HG03108 (cell line): Measurements from ENCODE around the gene DDX17.
"Not testable (repeated sequence)": the region's sequence is repeated elsewhere in the genome, so short reads cannot be mapped to it uniquely, and the experiment has no call there.

Experiments
- ATAC-seq: cut with Tn5 transposase; IDR thresholded peaks from one replicate; pipeline ENCODE4 v1.9.1; 2021; ENCODE audit warnings: moderate library complexity; ENCODE audit not compliant: unreplicated experiment

Gene DDX17

GRCh38 chr22:38494498-38494897, 11.6 kb downstream of the DDX17 start:
- ATAC-seq = no peak

- no peak for ATAC-seq
Measured at GRCh38 chr22:38491707-38492348, 14.3 kb downstream of the DDX17 start.

GRCh38 chr22:38490915-38491314, 15.2 kb downstream of the DDX17 start:
- no peak for ATAC-seq

- no peak for ATAC-seq
Measured at GRCh38 chr22:38490475-38490874, 15.6 kb downstream of the DDX17 start.

DNA sequence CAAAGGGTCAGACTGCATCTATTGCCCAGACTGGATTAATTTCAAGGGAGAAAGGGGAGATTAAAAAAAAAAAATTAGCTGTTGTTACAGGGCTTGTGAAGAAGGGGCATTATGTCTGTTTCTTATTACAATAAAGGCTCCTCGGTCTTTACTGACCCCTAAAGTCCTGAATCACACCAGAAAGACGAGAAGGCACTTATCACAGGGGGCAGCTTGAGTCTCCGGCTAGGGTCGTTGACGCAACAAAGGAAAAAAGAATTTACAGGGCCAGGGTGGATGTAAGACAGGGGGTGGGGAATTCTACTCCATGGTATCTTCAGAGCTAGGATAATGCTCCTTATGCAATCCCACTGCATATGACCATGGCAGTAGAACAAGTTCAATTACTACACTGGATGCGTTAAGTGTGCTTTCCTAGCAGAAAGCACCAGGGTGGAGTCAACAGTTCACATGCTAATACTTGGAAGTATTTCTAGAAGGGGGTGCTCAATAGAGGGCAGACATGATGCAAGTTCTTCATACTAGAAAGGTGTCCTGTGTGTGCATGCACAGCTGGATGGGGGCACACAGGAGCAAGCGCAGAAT, 16.5 kb downstream of the DDX17 start:
- no peak for ATAC-seq

GRCh38 chr22:38489142-38489541, 17.0 kb downstream of the DDX17 start:
- ATAC-seq = no peak

DNA sequence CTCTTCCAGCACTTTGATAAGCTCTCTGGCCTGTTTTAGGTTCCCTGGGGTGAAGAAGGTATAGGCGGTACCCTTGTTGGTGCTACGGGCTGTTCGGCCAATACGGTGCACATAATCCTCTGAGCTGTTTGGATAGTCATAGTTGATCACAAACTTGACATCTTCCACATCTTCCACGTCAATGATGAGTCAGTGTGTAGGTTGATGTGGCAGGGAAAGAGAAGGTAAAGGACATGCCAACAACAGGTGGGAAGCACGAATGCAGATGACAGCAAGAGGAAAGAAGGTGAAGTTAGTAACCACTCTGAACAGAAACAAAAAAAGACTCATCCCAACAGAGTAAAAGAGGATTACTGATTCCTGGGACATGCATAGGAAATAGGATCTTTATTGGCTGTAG, 18.2 kb downstream of the DDX17 start:
- no peak for ATAC-seq

GRCh38 chr22:38485783-38486182, 20.3 kb downstream of the DDX17 start:
- ATAC-seq = no peak

GRCh38 chr22:38484244-38484643, 21.9 kb downstream of the DDX17 start:
- ATAC-seq = no peak

- ATAC-seq = no peak
Measured at GRCh38 chr22:38482662-38483308, 23.3 kb downstream of the DDX17 start.

GRCh38 chr22:38481871-38482332, 24.2 kb downstream of the DDX17 start:
- no peak for ATAC-seq

DNA sequence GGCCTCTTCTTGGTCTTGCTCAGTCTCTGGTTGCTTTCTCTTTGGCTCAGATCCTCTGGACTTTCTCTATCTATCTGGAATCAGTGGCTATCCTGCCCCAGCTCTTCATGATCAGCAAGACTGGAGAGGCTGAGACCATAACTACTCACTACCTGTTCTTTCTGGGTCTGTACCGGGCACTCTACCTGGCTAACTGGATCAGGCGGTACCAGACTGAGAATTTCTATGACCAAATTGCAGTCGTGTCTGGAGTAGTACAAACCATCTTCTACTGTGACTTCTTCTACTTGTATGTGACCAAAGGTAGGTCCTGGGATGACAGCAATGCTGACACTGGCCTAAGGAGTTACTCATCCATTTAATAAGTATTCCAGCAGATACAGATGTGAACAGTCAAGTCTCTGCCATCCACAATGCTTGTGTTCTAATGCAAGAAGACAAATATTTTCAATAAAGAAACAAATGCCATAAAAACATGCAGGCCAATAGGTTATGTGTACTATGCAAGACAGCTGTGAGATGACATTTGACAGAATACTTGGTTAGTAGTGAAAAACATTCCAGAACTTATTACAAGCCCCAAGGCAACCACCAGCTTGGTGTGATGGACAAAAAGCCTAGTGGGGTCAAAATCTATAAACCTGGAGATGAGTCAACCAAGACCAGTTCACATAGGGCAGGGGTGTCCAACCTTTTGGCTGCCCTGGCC, 24.8 kb downstream of the DDX17 start:
- no peak for ATAC-seq

DNA sequence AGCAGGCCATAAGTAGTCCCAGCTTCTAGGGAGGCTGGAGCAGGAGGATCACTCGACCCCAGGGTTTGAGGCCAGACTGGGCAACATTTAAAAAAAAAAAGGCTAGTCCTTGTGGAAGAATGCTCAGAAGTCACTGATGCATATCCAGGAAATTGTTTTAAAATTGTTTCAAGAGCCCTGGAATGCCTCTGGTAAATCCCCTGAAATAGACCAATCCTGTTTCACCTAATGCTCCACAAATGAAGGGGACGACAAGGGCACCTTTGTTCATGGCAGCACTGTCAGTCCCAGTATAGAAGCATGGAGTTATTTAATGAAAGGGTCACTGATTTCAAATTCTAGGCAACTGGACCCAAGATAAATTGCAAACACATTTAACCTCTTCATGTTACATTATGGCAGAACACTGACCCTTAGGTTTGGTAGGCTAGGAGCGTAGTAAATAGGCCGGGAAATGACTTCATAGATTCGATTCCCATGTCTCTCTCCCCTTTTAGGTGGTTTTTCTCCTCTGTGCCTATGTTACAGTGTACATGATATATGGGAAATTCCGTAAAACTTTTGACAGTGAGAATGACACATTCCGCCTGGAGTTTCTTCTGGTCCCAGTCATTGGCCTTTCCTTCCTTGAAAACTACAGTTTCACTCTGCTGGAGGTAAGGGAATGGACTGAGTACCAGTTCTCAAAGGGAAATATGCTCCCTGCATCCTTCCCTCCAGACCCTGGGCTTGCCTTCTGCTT, 26.8 kb downstream of the DDX17 start:
- ATAC-seq = no peak

GRCh38 chr22:38477585-38477984, 28.5 kb downstream of the DDX17 start:
- ATAC-seq = no peak

- ATAC-seq = no peak
Measured at GRCh38 chr22:38474003-38474607, 32.0 kb downstream of the DDX17 start.

- ATAC-seq = no peak
Measured at GRCh38 chr22:38471237-38471636, 34.9 kb downstream of the DDX17 start.

- ATAC-seq = not testable (repeated sequence)
Measured at GRCh38 chr22:38470179-38470578, 35.9 kb downstream of the DDX17 start.

- ATAC-seq = no peak
Measured at GRCh38 chr22:38469306-38469781, 36.8 kb downstream of the DDX17 start.

DNA sequence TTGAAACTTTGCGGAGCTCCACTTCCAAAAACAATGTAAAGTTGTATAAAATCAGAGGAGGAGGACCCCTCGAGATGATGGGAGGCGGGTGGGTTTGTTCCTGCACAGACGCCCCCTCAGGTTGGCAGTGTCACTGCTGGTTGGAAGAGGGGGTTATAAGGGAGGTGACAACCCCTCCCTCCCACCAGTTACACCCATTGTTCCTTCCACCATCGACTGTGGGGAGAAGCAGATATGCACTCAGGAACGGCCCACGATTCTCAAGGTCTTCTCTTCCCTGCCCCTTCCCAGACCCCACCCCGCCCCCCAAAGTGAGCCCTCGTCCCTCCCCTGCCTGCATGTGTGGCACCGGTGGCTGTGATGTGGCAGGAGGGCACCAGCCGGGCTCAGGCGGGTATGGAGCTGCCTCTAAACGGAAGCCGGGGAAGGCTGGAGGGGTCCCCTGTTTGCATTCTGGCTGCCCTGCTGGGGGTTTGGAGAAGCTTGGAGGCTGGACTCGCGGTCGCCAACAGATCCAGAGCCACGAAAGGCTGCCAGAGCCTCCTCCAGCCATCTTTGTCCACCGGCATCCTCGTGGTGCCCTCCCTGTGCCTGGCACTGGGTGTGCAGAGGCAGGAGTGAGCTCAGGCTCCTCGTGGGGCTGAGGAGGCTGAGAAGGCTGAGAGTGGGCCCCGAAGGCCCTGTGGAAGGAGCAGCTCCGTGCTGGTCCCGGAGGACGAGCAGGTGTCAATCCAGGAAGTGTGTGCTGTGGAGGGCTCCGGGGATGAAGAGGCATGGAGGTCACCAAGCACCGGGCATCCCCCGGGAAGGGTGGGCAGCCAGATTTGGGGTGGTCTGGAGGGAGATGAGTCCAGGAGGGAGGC, 37.4 kb downstream of the DDX17 start:
- no peak for ATAC-seq
